ENCODE results near the gene LYSMD4. TPM values are rescaled to one million over a fixed set of nuclear protein-coding genes. Genes with fewer than 3 reads are reported as not detected.

Gene LYSMD4
- total and polyA plus RNA-seq, 2 donors (not counting 1 experiment from before 2014, with no cell fraction given): 9.7 to 10.3 TPM

DNA sequence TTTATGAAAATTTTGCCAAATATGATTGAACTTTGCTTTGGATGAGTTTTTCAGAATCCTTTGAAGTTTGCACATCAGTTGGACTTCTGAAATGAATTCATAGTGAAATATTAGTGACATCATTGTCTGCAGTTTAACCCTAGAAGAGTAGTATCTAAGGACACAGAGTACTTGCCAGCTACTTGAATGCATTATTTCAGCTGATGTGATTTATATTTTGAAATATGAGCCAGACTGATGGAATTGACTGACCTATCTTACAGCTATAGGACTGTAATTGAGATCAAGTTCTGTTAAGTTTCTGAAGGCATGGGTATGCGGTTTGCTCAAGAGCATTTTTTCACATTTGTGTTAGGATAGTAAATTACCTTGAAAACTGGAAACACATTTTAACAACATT, 51.2 kb downstream of the LYSMD4 start:
- CTCF ChIA-PET: interaction anchor here (1.2 to 2.1 kb wide), 4 partner anchors 19 to 408 kb away, joined by 3 to 14 read pairs (median 6); no protein-coding TSS in a partner anchor
- POLR2A ChIA-PET: no interaction called here
- WGBS (ENCODE audit: insufficient coverage): no CpG with 5 or more reads among the region's 1 CpG
- Histone ChIP-seq H4K20me1 (ENCODE audit: control insufficient read depth, insufficient read depth, low read length, poor library complexity, severe bottlenecking) (no peaks in the 10 kb centered on the region), H3K9ac (ENCODE audit: low read length) (no peak overlapping the region), H3K36me3 (replicated peaks in 1 of 2; ENCODE audit: control extremely low read depth in 1 of 2, control insufficient read depth in 1 of 2, extremely low read depth in 1 of 2, insufficient read depth in 2 of 2, low read length in 1 of 2) (peaks cover 13 to 24% of the 10 kb centered on the region in 2 experiments), H3K4me2 (replicated peaks; ENCODE audit: low read depth, low read length, poor library complexity, severe bottlenecking) (peak overlapping the region; percentile 46), H3K4me1 (ENCODE audit: control insufficient read depth in 2 of 2, insufficient read depth in 2 of 2, low read length in 2 of 2) (peaks cover 16 to 20% of the 10 kb centered on the region in 2 donors), H3K27ac (ENCODE audit: low read length in 2 of 2) (peak overlapping the region in 1 of 2 donors; percentile 71), H3K79me2 (ENCODE audit: control insufficient read depth, insufficient read depth, low read length) (peaks cover 18% of the 10 kb centered on the region), H2AFZ (ENCODE audit: insufficient read depth, low read depth, low read length, poor library complexity, severe bottlenecking) (no peak overlapping the region), H3K27me3 (replicated peaks in 1 of 4; ENCODE audit: control extremely low read depth in 1 of 4, control insufficient read depth in 3 of 4, insufficient read depth in 4 of 4, low read length in 3 of 4) (no peaks in the 10 kb centered on the region), H3K4me3 (ENCODE audit: control extremely low read depth in 1 of 5, extremely low read depth in 1 of 5, insufficient read depth in 1 of 5, low read depth in 2 of 5, low read length in 4 of 5) (no peak overlapping the region), H3K9me3 (ENCODE audit: control extremely low read depth in 1 of 3, control insufficient read depth in 2 of 3, insufficient read depth in 1 of 3, low read length in 2 of 3) (peaks cover 2 to 19% (median 8%) of the 10 kb centered on the region in 3 donors)
- peaks cover 50% of the 10 kb centered on the region for H3K4me1 Mint-ChIP-seq
- no peaks in the 10 kb centered on the region for H3K27me3 Mint-ChIP-seq
- H3K4me3 Mint-ChIP-seq: no peak overlapping the region
- H3K27ac Mint-ChIP-seq: peak overlapping the region; percentile 18
- no peak for DNase-seq
- no peak for ATAC-seq (ENCODE audit: low read depth)
- intact Hi-C loops (cut with micrococcal nuclease): no loop called here
- H3K9me3 Mint-ChIP-seq (ENCODE audit: insufficient read depth): peaks cover 11% of the 10 kb centered on the region
- TF ChIP-seq EZH2 (IDR thresholded peaks at IDR 0.05; ENCODE audit: borderline replicate concordance, insufficient read depth, low read depth, low read length, poor library complexity, severe bottlenecking): no peak
- TF ChIP-seq, protein P1, sequence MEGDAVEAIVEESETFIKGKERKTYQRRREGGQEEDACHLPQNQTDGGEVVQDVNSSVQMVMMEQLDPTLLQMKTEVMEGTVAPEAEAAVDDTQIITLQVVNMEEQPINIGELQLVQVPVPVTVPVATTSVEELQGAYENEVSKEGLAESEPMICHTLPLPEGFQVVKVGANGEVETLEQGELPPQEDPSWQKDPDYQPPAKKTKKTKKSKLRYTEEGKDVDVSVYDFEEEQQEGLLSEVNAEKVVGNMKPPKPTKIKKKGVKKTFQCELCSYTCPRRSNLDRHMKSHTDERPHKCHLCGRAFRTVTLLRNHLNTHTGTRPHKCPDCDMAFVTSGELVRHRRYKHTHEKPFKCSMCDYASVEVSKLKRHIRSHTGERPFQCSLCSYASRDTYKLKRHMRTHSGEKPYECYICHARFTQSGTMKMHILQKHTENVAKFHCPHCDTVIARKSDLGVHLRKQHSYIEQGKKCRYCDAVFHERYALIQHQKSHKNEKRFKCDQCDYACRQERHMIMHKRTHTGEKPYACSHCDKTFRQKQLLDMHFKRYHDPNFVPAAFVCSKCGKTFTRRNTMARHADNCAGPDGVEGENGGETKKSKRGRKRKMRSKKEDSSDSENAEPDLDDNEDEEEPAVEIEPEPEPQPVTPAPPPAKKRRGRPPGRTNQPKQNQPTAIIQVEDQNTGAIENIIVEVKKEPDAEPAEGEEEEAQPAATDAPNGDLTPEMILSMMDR (IDR thresholded peaks at IDR 0.05): no peak

DNA sequence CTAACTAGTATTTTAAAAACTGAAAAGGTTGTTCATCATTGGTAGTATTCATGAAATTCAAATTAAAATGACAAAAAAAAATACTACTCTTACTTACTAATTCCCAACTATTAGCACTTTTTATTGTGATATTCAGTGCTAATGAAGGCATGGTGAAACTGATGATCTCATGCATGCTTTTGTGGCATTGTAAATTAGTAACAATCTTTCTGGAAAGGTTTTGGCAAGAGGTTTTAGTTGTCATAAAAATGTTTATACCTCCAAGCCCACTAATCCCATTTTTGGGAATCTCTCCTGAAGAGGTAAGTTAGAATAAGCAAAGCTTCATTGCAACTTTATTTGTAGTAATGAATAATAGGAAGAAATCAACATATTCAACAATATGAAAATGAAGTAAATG, 53.0 kb downstream of the LYSMD4 start:
- Histone ChIP-seq H3K79me2 (ENCODE audit: control insufficient read depth, insufficient read depth, low read length) (peaks cover 1% of the 10 kb centered on the region), H3K36me3 (replicated peaks in 1 of 2; ENCODE audit: control extremely low read depth in 1 of 2, control insufficient read depth in 1 of 2, extremely low read depth in 1 of 2, insufficient read depth in 2 of 2, low read length in 1 of 2) (peaks cover 15 to 31% of the 10 kb centered on the region in 2 experiments), H3K27me3 (replicated peaks in 1 of 4; ENCODE audit: control extremely low read depth in 1 of 4, control insufficient read depth in 3 of 4, insufficient read depth in 4 of 4, low read length in 3 of 4) (no peaks in the 10 kb centered on the region), H3K9me3 (ENCODE audit: control extremely low read depth in 1 of 3, control insufficient read depth in 2 of 3, insufficient read depth in 1 of 3, low read length in 2 of 3) (peaks cover 2 to 8% (median 4%) of the 10 kb centered on the region in 3 donors), H3K27ac (ENCODE audit: low read length in 2 of 2) (peak overlapping the region in 1 of 2 donors; percentile 53), H3K4me2 (replicated peaks; ENCODE audit: low read depth, low read length, poor library complexity, severe bottlenecking) (no peak overlapping the region), H3K9ac (ENCODE audit: low read length) (no peak overlapping the region), H3K4me1 (ENCODE audit: control insufficient read depth in 2 of 2, insufficient read depth in 2 of 2, low read length in 2 of 2) (peaks cover 16 to 20% of the 10 kb centered on the region in 2 donors), H4K20me1 (ENCODE audit: control insufficient read depth, insufficient read depth, low read length, poor library complexity, severe bottlenecking) (no peaks in the 10 kb centered on the region), H2AFZ (ENCODE audit: insufficient read depth, low read depth, low read length, poor library complexity, severe bottlenecking) (no peak overlapping the region), H3K4me3 (ENCODE audit: control extremely low read depth in 1 of 5, extremely low read depth in 1 of 5, insufficient read depth in 1 of 5, low read depth in 2 of 5, low read length in 4 of 5) (no peak overlapping the region)
- H3K27me3 Mint-ChIP-seq: no peaks in the 10 kb centered on the region
- no peak overlapping the region for H3K27ac Mint-ChIP-seq
- TF ChIP-seq EZH2 (IDR thresholded peaks at IDR 0.05; ENCODE audit: borderline replicate concordance, insufficient read depth, low read depth, low read length, poor library complexity, severe bottlenecking): no peak
- TF ChIP-seq, protein P1 (IDR thresholded peaks at IDR 0.05): no peak
- no peak for DNase-seq
- H3K9me3 Mint-ChIP-seq (ENCODE audit: insufficient read depth): peaks cover 3% of the 10 kb centered on the region
- intact Hi-C loops (cut with micrococcal nuclease): no loop called here
- ChIA-PET CTCF (interaction anchor here (1.4 kb wide), 1 partner anchor 24 kb away, joined by 5 read pairs; no protein-coding TSS in a partner anchor), POLR2A (no interaction called here)
- no peak for ATAC-seq (ENCODE audit: low read depth)
- no peak overlapping the region for H3K4me3 Mint-ChIP-seq
- H3K4me1 Mint-ChIP-seq: peaks cover 41% of the 10 kb centered on the region
